ENCODE measurements around the gene ANKRD33B.
A peak's percentile ranks its signal among the peaks of the same experiment; 100 is the strongest.
"Not testable (repeated sequence)": the region's sequence is repeated elsewhere in the genome, so short reads cannot be mapped to it uniquely, and the experiment has no call there.

The ANKRD33B gene

DNA sequence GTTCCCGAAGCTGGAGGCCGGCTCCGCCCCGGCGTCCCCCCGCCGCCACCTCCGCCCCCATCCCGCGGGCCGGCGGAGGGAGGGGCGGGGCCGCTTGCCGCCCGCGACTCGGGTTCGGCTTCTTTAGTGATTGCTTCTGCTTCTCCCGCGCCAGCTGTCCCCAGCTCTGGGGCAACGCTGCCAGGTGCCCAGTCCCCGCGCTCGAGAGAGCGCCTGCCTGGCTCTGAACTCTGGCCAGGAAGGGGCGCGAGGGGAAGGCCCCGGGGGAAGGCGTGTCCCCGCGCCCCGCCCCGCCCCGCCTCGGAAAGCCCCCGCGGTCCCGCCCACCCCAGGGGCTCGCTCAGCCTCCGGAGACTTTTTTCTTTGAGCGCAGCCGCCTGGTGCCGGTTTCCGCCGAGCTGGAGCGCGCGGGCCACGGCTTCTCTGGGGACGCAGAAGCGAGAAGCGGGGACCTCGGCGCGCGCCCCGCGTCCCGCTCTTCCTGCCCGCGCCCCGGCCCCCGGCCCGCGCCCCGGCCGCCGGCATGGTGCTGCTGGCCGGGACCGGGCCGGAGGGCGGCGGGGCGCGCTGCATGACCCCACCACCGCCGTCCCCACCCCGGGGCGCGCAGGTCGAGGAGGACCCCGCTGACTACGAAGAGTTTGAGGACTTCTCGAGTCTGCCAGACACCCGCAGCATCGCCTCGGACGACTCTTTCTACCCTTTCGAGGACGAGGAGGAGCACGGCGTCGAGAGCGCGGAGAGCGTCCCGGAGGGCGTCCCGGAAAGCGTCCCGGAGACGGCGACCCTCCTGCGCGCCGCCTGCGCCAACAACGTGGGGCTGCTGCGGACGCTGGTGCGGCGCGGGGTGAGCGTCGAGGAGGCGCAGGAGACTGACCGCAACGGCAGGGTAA is at the start of gene ANKRD33B:
Gene ANKRD33B, plus strand, starts transcription at position 126 of the 893 bp plus-strand sequence. Its CDS starts 398 bp downstream, at position 524.
- no peak for DNase-seq (ENCODE audit: low read depth)

DNA sequence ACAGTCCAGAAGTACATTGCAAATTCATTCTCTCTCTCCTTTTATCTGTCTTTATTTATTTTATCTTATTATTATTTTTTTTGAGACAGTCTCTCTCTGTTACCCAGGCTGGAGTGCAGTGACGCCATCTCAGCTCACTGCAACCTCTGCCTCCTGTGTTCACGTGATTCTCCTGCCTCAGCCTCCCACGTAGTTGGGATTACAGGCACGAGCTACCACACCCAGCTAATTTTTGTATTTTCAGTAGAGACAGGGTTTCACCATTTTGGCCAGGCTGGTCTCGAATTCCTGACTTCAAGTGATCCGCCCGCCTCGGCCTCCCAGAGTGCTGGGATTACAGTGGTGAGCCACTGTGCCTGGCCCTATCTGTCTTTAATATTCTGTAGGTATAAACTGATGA is 49.3 kb upstream of the ANKRD33B start:
- DNase-seq (ENCODE audit: low read depth) = not testable (repeated sequence)

DNA sequence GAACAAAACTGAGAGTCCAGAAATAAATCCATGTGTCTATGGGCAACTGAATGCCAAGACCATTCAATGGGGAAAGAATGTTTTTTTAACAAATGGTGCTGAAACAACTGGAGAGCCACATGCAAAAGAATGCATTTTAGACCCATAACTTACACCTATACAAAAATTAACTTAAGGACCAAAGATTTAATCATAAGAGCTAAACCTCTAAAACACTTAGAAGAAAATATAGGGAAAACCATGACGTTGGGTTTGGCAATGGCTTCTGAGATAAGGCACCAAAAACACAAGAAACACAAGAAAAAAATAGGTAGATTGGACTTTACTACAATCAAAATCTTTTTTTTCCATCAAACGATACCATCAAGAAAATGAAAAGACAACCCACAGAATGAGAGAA is 48.4 kb upstream of the ANKRD33B start:
- DNase-seq (ENCODE audit: low read depth) = no peak

DNA sequence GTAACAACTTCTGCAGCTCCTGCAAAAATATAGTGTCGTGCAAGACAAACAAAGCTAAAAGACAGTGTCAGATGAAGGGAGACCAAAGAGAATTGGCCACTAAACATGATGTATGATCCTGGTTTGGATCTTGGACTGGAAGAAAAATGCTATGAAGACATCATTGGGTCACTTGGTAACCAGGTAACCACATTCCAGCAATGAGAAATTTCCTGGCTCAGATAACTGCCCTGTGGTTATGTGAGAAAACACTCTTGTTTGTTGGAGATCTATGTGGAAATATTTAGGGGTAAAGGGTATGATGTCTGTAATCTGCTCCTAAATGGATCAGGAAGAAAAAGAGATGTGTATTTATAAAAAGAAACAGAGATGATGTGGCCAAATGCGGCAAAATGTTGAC is 45.5 kb upstream of the ANKRD33B start:
- no peak for DNase-seq (ENCODE audit: low read depth)

DNA sequence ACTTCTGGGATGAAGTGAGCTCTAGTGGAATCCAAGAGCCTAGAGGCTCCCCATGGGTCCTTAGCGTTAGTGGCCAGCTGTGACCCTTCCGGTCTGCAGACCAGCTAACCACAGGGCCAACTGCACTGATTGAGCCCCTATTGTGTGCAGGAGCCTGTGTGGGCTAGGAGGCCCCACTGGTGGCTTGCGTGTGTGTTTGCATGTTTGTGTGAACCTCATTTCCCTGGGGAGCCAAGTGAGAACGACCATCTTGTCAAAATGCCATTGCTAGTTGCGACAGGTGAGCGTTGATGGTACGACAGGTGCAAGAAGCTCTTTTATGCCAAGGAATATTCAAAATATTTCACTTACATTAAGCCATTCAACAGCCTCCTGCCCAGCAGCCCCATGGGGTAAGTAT is 44.1 kb upstream of the ANKRD33B start:
- DNase-seq (ENCODE audit: low read depth) = no peak

DNA sequence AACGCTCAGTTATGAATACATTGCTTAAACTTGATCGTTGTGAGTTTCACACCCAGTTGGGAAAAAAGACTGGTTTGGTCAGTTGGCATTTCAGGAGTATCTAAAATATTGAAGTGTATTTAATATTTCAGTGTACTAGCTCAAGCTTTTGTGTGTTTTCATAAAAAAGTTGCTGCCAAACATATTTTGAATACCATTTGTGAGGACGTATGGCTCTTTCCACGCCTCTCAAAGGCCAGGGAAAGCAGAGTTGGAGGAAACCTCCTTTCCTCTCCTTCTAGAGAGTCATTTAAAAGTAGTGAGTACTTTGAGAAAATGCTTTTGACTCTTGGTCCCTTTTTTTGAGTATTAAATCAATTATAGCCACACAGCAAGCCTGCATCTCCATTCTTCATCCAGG is 43.2 kb upstream of the ANKRD33B start:
- DNase-seq (ENCODE audit: low read depth) = no peak

DNA sequence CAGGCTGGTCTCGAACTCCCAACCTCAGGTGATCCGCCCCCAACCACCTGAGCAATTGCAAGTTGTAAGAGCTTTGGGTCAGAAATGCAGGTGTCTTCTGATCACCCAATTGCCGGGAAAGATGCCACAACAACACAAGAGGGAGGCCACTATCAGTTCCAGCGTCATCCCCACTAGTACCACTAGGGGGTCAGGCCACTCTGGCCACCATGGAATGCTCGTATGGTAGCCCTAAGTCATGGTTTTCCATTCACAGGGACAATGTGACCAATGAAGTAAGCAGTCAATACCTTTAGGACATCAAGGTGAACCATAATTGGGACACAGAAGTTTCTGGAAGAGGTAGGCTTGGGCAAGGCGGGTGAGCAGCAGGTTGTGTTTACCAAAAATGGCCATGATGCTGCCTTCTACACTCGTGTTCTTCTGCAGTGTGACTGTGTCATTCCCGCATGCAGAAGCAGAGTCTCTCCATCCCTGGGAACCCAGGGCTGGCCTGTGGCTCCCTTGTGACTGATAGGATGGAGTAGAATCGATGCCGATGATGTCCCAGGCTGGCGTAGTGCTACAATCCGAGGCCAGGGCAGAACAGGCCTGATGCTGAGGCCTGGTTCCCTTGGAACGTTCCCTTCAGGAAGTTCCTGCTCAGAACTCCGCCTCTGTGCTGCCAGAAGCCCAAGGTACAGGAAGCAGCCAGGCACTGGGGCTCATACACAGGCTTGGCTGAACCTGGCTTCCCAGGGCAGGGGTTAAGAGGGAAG is 42.2 kb upstream of the ANKRD33B start:
- DNase-seq (ENCODE audit: low read depth) = no peak

DNA sequence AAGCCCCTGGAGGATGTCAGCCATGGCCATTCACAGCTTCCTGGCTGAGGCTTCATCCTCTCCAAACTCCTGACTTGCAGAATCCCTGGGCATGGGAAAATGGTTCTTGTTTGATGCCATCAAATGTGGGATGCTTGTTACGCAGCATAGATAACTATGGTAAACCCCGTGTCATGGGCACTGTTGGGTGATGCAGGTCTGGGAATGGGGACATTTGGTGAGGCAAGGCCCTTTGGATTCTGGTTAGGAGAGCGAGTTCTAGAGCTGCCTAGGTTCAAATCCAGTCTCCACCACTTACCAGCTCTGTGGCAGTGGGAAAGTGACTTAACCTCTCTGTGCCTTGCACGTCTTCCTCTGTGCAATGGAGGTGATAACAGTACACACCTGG is 41.7 kb upstream of the ANKRD33B start:
- no peak for DNase-seq (ENCODE audit: low read depth)

DNA sequence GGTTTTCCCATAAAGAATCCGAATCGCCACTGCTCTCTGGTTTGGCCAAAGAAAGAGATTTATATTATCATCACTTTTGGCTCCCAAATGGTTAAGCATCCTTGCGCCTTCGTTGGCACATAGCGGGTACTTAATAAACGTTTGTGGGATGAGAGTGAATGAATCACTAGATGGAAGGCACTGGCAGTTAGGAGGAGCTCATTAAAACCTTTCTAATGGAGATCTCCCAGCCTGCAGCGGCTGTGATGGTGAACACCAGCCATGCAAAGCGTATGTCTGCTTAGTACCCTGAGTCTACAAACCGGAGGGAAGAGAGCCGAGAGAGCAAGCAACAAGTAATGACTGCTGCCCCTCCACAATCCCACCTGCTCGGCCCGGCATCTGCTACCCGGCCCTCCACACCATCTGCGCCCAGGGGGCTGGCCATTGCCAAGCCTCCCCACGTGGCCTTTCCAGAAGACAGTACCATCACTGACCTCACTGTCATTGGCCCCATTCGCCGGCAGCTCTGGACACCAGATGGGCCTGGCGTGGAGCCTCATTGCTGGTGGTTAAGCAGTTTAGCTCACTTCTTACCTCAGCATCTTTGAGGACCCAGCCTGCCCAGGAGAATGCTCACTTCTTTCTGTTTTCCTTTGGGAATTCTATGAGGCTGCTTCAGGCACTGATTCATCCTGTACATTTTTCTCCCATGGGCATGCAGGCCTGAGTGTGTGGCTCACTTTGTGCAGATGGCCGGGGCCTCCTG is 39.3 kb upstream of the ANKRD33B start:
- peak; percentile 86 for DNase-seq (ENCODE audit: low read depth)

DNA sequence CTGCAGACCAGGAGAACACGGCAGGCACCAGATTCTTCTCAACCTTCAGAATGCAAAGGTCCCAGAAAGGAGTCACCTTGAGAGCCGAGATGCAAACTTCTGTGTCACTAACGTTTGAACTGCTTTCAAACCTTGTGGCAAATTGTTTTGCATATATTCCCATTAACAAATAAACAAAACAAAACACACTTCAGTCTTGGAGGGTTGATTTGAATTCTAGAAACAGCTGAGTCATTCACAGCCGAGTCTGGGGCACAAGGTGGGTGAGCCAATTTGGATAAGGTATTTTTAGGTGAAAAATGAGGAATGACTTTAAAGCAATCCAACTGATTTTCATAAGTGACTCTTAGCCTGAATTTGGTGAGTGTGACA is 38.8 kb upstream of the ANKRD33B start:
- no peak for DNase-seq (ENCODE audit: low read depth)

DNA sequence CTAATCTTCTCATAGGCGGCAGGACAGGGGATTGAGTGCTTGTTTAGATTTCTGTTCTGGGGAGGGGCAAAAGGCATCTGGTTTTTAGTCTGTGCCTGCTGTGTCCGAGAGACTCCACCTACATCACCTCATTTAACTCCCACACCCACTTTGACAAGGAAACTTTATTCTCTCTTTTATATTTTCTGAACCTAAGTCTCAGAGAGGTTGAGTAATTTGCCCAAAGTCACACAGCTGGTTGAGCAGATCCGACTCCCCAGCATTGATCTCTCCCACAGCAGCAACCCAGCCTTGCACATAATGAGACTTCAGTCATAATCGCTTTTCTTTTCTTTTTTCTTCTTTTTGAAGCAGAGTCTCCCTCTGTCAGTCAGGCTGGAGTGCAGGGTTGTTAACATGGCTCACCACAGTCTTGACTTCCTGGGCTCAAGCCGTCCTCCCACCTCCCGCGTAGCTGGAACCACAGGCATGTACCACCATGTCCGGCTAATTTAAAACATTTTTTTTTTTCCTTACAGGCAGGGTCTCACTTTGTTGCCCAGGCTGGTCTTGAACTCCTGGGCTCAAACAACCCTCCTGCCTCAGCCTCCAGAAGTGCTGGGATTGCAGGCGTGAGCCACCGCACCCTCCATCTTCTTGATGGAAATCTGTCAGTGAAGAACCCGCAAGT is 36.5 kb upstream of the ANKRD33B start:
- DNase-seq (ENCODE audit: low read depth) = no peak

DNA sequence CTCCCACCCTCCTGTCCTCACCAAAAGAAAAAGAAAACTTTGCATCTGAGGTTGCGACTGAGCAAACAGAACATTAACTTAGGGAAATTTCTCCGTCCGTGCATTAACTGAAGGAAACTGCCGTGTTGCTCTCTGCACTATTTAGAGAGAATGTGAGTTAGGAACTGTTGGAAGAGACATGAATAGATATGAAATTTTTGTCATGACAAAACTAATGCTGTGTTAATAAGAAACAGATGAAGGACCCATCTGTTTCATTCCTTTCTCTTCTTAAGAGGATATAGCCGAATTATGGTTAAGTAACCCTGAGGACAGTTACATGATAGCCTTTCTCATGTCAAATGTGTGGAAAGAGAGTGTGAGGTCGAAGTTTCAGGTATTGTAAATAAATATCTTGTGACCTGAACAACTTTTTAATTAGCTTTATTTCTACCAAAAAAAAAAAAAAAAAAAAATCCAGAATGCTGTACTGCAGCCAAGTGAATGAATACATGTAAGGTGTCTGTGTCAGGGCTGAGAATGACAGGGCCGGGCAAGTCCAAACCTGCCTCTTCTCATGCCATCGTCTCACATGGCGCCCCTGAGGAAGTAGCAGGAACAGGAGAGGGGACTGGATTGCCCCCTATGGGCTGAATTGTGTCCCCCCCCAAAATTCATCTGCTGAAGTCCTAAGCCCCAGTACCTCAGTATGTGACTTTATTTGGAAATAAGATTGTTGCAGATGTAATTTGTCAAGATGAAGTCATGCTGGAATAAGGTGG is 35.6 kb upstream of the ANKRD33B start:
- peak; percentile 69 for DNase-seq (ENCODE audit: low read depth)

DNA sequence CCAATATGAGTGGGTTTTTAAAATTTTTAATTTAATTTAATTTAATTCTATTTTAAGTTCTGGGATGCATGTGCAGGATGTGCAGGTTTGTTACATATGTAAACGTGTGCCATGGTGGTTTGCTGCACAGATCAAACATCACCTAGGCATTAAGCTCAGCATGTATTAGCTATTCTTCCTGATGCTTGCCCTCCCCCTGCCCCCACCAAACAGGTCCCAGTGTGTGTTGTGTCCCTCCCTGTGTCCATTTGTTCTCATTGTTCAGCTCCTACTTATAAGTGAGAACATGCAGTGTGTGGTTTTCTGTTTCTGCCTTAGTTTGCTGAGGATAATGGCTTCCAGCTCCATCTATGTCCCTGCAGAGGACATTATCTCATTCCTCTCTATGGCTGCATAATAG is 35.0 kb upstream of the ANKRD33B start:
- DNase-seq (ENCODE audit: low read depth) = no peak

DNA sequence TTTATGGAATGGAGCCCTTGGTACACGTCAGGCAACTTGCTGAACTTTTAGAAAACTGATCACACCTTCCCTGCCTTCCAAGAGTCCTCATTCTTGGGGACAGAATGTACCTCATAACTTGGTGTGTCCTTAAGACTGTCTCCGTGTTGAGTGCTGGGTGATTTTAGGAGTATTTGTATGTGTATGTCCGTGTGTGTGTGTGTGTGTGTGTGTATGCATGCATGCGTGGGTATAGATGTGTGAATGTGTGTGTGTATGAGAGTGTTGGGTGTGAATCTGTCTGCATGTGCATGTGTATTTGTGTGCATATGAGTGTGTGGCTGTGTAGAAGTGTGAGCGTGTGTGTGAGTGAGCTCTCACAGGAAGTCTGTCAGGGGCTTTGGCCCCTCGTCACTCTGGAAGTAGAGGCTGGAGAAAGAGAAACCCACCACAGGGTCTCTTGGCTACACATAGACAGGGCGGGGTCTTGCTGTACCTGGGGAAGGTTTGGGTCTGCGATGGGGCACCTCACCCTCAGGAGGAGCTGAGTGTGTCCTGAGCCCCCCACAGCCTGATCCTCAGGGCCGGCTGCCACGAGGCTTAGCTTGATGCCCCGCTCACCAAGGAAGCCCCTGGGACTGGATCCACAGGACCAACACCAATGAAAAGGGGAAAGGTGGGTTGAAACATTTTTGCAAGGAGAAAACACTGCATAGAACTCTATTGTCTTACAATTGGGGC is 33.1 kb upstream of the ANKRD33B start:
- no peak for DNase-seq (ENCODE audit: low read depth)

DNA sequence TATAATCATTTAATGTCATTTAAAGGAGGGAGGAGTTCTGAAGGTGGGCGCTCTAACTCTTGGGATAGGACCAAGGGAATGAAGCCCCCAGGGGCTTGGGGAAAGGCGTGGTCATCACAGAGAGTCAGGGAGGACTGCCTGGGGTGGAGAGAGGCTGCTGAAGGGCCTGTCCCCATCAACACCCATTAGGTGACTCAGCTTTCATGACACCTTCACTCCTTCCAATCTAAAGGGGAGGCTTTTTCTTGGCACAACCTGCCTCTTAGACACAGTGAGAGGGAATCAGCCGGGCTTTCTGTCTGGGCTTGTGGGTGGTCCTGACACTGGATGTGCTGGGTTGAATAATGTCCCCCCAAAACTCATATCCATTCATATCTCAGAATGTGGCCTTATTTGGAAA is 31.4 kb upstream of the ANKRD33B start:
- no peak for DNase-seq (ENCODE audit: low read depth)

DNA sequence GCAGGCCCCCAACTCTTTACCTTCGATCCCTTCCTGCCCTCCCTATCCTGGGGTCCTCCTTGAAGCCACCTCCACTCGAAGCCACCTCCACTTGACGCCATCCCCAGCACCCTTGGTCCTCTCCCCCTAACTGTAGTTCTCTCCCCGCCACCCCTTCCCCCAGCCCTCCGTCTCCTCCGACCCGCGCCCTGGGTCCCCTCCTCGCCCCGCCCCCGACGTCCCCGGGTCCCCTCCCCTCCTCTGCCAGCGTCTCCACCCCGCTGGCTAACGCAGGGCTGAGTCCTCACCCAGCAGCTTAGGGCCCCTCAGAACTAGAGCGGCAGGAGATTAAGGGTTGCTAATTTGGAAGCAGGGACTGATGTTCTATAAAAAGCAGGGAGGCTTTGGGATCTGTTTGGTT is 30.6 kb upstream of the ANKRD33B start:
- no peak for DNase-seq (ENCODE audit: low read depth)

DNA sequence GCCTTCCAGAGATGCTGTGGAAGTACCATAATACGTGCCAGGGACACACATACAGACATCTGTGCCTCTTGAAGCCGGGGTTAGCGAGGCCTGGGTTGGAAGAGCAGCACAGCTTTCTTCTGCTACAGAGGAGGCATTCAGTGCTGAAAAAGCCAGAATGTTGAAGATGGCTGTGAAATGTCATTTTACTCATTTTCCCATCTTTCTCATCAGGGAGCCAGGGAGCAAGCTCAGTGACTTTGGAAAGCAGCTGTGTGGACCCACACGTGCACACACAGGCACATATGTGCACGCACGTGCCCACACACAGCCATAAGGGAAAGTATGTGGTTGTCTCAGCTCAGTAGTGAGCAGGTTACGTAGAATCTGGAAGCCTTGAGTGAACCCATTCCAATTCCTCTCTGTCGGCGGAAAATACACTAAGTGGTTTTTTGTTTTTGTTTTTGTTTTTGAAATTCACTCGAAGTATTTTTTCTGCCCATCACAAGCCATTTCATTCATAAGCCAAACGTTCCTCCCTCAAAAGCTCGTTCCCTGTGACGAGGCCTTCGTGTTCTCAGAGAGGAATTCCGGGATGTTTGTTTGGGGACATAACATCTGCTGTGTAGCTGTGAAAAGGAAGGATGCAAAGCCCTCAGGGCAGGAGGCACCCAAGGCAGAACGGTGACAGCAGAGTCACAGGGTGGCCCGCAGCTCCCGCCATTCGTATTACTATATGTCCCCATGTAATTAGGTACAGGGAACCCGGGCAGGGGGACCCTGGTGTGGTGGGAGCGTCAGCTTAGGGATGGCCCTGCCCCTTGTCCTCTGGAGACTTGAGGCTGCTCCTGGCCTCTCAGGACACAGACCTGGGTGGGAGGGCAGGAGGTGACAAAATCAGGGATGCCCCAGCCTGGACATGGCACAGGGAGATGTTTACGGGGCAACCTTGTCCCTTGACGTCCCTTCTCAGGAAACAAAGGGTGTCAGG is 29.0 kb upstream of the ANKRD33B start:
- DNase-seq (ENCODE audit: low read depth) = no peak

DNA sequence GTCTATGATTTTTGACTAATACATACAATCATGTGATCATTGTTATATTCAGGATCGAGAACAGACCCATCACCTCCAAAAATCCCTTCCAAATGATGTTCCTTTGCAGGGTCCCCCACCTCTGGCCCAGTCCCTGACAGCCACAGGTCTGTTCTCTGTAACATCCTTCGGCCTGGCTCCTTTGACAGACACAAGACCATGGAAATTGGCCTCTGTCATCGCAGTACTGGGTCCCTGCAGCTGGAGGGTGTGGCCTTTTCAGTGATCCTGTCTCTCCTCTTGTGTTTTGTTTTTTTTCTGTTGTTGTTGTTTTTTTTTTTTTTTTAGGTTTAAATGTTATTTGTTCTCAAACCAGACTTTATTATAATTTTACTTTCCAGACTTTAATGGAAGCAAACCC is 27.4 kb upstream of the ANKRD33B start:
- no peak for DNase-seq (ENCODE audit: low read depth)

DNA sequence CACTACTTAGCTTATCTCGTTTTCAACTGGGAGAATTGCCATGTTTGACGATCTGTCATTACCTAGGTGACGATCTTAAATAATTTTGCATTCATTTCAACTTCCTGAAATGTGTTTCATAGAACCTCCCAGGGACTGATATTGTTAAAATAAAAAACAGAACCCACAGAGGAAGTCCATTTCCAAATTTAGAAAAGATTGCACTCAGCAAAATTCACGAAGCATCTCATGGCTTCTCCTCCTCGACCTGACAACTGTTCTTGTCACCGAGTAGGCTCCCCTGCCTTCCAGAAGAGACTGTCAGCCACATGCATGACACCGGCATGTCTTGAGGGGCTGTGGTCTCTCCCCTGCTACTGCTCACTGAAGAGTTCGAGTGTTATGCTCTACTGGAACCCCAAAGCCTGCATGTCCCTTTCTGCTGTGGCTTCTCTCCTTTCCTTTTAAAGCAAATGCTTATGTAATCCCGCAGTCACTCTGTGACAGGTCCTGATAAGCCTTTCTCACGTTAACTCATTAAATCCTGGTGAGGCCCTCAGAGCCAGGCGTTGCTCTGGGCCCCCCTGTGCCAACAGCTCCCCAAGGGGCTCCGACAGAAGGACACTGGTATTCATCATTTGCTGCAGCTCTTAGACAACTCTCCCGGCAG is 26.8 kb upstream of the ANKRD33B start:
- no peak for DNase-seq (ENCODE audit: low read depth)

Data from fibroblast of the conjunctiva (primary cell).